ENCODE results near the gene NEMP2.

GRCh38 chr2:190501231-190501630 is 33.3 kb downstream of the NEMP2 start:
- TF ChIP-seq CTCF (IDR thresholded peaks at IDR 0.05; ENCODE audit: insufficient read depth, low read length), result no peak
- TF ChIP-seq GABPA (IDR thresholded peaks at IDR 0.05; ENCODE audit: low read depth), result no peak

All from HL-60 (cell line).